GM19452 (cell line): ENCODE data around the gene B3GLCT.
"Not testable (repeated sequence)": the region's sequence is repeated elsewhere in the genome, so short reads cannot be mapped to it uniquely, and the experiment has no call there.

Source experiments
- ATAC-seq: cut with Tn5 transposase; IDR thresholded peaks from one replicate; pipeline ENCODE4 v1.9.1; 2021; ENCODE audit not compliant: unreplicated experiment

The B3GLCT gene

DNA sequence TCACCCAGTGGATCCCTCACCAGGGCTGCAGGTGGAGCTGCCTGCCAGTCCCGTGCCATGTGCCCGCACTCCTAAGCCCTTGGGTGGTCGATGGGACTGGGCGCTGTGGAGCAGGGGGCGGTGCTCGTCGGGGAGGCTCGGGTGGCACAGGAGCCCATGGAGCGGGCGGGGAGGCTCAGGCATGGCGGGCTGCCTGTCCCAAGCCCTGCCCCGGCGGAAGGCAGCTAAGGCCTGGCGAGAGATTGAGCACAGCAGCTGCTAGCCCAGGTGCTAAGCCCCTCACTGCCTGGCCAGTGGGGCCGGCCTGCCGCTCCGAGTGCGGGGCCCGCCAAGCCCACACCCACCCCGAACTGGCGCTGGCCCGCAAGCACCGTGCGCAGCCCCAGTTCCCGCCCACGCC lies 16.8 kb upstream of the B3GLCT start:
- no peak for ATAC-seq

DNA sequence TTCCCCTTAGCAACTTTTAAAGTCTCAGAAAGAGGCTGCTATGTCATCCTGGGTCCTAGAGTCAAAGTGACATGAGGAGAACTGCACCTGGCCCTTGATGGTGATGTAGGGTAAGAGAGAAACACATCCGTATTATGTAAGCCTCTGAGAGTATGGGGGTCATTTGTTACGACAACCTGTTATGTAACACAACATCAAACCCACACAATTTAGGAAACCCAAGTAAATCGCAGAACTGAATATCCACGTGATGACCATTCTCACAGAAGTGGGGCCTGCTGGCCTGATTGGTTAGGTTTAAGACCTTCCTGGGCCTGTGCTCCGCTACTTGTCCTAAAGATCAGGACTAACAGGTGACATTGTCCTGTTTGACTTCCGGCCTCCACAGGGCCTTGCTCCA lies 15.3 kb upstream of the B3GLCT start:
- ATAC-seq: no peak

DNA sequence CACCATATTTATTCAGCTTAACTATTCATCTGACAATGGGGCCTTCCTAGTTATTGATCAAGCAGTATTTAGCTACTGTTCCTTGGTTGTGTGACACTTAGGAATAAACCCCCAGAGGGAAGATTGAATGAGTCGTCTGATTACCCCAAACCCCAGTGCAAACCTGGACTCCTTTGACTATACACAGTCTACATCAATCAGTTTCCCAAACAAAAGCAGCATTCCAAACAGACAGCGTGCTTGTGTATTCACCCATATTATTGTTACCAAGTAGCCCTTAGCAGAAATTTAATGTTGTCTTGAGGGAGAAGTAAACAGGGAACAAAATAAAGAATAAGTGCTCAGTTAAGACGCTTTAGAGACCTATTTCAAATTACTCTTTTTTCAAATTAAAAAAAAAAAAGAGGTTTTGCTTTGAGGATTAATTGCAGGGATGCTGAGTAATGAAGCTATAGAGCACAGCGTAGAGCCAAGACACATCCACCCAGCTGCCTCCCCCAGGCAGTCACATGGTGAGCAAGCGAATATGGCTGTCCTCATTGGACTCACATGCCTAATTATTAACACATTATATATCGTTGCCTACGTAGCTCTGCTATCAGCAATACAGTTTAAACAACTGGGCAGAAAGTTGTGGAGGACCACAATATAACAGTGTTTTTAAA lies 14.7 kb upstream of the B3GLCT start:
- no peak for ATAC-seq

DNA sequence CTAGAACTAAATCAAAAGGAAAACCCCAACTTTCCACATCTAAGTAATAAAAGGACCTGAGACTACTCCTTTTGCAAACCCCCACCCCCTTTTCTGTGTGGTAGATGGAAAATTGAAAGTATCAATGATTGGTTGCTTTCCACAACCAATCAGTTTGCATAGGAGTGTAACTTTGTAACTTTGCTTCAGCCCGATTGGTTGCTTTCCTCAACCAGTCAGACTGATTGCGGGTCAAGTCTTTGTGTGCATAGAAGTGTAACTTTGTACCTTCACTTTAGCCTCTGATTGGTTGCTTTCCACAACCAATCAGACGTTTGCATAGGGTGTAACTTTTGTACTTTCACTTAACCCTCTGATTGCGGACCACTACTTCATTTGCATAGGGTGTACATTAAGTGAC lies 8.0 kb upstream of the B3GLCT start:
- ATAC-seq: no peak

DNA sequence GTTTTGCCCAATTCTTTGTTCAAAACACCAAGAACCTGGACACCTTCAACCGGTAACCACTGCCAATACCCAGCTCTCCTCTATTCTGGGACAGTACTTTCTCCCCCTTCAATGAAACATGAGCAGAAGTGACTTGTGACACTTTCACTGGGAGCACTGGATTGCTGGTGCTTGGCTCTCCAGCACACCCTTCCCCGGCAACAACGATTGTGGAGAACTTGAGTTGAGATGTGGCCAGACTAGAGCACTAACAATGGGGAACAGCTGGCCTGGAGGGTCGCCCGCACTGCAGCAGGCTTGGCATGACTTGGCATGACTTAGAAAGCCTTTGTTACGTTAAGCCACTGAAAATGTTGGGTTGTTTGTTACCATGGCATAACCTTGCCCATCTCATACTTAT lies 7.5 kb upstream of the B3GLCT start:
- ATAC-seq: no peak

DNA sequence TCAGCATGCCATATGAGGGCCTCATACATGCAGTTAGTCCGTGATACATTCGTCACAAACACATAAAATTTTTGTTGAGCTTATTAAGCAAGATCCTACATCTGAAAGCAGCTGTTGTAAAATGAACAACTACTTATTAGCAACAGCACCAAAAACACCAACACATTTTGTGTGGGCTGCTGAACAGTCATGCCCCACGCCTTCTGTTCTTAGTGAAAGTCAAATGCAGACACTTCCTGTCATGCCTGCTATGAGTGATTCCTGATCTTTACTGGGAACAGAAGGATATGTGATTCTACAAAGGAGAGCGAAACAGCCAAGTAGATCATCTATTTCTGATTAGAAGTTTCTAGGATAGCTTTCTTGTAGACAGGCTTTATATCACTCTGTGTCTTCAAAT lies 4.2 kb upstream of the B3GLCT start:
- ATAC-seq: no peak

DNA sequence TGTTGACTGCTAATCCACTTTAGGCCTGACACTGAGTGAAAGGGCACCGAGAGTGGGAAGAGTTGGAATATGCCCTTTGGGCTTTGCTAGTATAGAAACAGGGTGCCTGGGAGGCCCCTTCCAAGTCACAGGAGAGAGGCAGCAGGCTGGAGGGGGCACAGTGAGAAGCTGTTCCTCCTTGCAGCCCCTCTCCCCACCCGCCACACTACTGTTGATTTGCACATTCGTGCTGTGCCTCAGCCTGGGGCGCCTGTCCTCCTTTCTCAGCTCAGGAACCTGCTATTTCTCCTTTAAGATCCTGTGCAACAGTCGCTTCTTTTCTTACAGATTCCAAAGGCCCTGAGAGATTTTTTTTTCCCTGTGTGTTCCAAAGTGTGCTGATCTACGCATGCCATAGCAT lies 2.8 kb upstream of the B3GLCT start:
- ATAC-seq: no peak

GRCh38 chr13:31198519-31198918 lies 1.3 kb upstream of the B3GLCT start:
- no peak for ATAC-seq

DNA sequence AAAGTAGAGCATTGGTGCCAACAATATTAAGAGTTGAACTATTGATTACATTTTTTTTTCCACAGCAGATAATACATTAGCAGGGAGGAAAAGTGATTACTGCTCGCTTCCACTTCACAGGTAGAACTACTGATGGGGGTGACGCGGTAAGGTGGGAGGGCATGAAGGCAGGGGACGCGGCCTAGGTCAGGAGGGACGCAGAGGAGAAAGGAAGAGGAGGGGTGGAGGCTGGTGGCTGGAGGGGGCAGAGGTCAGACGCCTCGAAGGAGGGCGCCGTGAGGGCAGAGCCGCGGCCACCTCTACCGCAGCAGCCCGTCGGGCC lies 287 bp upstream of the B3GLCT start:
- ATAC-seq: peak; percentile 5

GRCh38 chr13:31200637-31200971 lies 829 bp downstream of the B3GLCT start:
- ATAC-seq: peak; percentile 20

DNA sequence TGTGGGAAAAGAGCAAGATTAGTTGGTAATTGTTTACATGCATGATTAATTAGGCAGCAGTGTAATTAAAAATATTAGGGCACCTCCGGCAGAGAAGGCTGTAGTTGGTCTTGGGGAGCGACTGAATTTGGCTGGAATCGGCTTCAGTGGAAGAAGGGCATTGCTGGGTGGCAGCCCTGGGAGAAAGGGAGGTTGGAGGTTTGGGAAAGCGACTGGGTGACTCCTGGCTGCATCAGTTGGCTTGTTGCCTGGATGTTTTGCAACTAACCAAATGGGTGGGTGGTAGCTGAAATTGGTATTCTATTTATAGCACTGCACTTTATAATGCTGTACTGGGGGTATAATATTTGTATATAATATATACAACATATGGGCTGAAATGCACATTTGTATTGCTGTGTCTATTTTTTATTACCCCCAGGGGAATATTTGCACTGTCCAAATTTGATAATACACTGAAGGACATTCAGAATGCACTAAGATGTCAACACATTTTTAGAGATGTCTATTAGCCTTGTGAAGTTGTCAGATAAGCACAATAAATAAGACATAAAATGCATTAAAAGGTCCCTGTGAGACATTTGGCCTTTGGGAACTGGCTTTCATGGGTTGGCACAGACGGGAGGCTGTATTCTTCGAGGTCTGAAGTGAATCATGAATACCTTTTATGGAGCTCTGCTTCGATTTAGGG lies 1.7 kb downstream of the B3GLCT start:
- no peak for ATAC-seq

- ATAC-seq: no peak
Measured at GRCh38 chr13:31204592-31204991, 4.8 kb downstream of the B3GLCT start.

DNA sequence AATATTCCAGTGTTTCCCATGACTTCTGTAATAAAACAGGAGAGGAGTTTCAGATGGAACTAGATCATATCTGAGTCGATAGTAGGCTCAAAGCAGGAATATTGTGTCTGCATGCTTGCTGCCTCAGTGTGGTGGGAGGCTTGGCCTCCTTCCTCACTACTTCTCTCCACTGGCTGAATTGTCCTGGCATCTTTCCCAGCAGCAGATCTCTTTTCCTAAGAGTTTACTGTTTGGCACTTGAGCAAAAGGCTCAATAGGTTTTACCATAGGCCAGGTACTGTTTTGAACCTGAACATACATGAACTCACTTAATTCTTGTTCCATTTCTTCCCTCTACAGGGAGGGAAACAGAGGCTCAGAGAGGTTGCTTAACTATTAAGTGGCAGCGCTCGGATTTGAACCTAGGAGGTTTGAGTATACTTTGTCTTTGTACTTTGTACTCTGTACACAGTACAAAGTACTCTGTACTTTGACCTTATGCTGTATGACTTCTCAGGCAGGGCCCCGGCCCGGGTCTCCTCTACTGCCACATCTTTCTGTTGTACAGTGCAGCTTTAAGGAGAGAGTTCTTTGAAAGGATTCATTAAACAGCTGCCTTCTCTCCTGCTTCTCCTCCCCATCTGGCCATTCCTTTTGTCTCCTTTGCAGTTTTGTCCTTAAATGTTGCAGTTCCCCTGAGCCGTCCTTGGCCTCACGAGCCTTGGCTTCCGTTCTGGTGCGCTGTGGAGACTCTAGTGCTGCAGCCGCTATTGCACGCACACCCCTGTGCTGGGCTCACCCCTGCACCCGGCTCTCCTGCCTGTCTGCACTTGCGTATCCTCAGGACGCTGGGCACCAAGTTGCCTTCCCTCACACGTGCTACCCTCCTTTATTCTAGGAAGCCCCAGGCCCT lies 8.1 kb downstream of the B3GLCT start:
- no peak for ATAC-seq

DNA sequence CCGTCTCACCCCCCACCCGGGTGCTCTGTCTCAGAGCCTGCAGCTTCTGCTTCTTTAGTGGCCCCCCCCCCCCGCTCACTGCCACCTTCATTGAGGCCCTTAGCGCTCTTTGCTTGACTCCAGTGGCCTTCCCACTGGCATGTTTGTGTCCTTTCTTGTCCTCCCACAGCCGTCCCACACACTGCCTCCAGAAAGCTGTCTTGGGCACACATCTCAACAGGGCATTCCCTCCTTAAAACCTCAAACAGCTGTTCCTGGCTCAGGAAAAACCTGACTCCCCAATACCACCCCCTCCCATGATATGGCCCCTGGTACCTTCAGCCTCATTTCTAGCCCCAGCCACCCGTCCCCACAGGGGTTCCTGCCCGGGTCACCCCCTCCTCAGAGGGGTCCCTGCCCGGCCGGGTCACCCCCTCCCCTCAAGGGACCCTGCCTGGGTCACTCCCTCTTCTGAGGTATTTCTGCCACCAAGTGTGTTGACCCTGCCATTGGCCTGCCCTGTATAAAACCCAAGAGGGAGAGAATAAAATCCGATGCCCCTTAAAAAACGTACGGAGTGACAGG lies 8.9 kb downstream of the B3GLCT start:
- ATAC-seq: no peak

GRCh38 chr13:31209172-31209840 lies 9.5 kb downstream of the B3GLCT start:
- ATAC-seq: no peak

DNA sequence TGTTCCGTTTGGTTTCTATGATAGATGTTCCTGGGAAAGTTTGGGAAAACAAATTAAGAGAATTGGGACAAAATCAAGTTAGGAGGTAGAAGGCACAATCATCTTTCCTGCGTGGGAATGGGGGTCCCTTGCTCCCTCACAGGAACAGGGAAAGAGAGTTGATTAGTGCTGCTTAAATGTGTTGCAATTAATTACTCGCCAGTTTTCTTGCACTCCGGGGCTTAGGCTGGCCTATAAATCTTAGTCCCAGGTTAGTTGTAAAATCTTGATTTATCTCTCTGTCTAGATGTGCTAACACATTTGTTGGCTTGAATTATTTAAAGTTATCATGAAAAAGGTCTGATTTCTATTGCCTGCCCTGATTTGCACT lies 10.1 kb downstream of the B3GLCT start:
- no peak for ATAC-seq

DNA sequence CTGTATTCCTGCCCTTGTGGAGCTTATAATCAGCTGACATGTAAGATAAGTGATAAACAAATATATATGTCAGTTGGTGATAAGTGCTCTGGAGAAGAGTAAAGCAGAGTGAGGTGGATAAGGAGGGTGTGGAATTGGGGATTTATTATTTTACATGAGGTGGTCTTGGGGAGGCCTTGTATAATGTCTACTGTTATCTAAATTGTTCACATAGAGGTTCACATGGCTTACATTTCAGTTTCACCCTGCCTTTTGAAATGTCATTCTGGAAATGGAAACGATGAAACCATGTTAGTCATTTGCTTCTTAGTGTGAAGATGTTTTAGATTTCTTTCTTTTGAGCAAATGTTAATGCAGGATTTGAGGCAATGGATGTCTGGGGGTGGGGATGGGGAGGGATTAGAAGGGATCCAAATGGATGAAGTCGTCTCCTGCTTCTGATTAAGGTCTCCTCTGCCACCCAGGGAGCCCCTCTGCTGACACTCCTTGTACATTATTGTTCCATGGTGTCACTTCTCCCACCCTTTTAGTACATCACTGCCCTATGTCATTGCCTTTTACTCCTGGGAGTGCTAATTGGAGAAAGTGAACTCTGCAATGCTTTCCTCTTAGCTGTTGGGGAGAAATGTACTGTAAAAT lies 14.0 kb downstream of the B3GLCT start:
- ATAC-seq: no peak

DNA sequence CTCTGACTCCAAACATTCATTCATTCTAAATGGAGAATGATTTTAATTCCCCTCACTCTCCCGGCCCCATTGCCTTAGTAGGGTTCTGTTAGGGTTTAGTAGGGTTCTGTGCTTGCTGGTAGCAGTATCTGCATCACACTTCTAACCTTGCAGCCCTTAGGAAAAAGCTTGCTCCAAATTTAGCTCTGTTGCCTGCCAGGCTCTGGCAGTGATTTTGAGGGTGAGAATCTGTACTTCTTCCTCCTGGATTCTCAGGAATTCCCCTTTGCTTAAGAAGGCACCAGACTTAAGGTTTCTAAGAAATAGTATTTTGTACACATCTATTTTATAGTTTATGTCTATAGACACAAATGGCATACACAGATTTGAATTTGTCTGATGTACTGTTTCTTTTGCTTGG lies 14.7 kb downstream of the B3GLCT start:
- ATAC-seq: no peak

- not testable (repeated sequence) for ATAC-seq
Measured at GRCh38 chr13:31216916-31217315, 17.1 kb downstream of the B3GLCT start.

GRCh38 chr13:31219909-31220598 lies 20.3 kb downstream of the B3GLCT start:
- ATAC-seq: no peak
